Astrocyte of the cerebellum (primary cell): ENCODE measurements around the gene RBMS1.

Experiments used
- DNase-seq: peaks from one replicate; pipeline ENCODE4 v3.0.0-alpha.2; 2011; ENCODE audit warnings: low read depth
- H3K4me3 ChIP-seq: 2 replicates; pipeline ENCODE4 v1.5.1; 2011; ENCODE audit warnings: mild to moderate bottlenecking, low read depth, low read length, moderate library complexity
- CTCF ChIP-seq: IDR thresholded peaks from 2 replicates; pipeline ENCODE4 v1.5.1; 2012; ENCODE audit warnings: low read length, low read depth, moderate library complexity, mild to moderate bottlenecking; ENCODE audit errors: missing control alignments
- in situ Hi-C: cut with HindIII; loops from 2 replicates; pipeline ENCODE4 v1.10.0; 2017; ENCODE audit warnings: low sequenced_read_pairs

Gene RBMS1

GRCh38 chr2:160224060-160224459 is 269.5 kb downstream of the RBMS1 start:
- H3K4me3 ChIP-seq: no peak overlapping the region
- TF ChIP-seq CTCF: no peak
- in situ Hi-C loops: no loop called here
- DNase-seq: peak; percentile 82

- TF ChIP-seq CTCF: no peak
- no peak overlapping the region for H3K4me3 ChIP-seq
- in situ Hi-C loops: no loop called here
- no peak for DNase-seq
Measured at GRCh38 chr2:160223560-160223959, 270.0 kb downstream of the RBMS1 start.

GRCh38 chr2:160222546-160223283 is 270.9 kb downstream of the RBMS1 start:
- H3K4me3 ChIP-seq: no peak overlapping the region
- in situ Hi-C loops: no loop called here
- no peak for TF ChIP-seq CTCF
- DNase-seq: no peak
